Lung (tissue), 12 donors: Measurements from ENCODE around the gene ATG4D. TPM values are rescaled to one million over a fixed set of nuclear protein-coding genes. Genes with fewer than 3 reads are reported as not detected.
"Not testable (repeated sequence)": the region's sequence is repeated elsewhere in the genome, so short reads cannot be mapped to it uniquely, and the experiment has no call there.

ENCODE experiments used
- ATAC-seq: fragments of 200-7000 bp; cut with Tn5 transposase; one replicate; pipeline ENCODE4 v1.9.1; 2020; ENCODE audit warnings: moderate number of reproducible peaks; ENCODE audit not compliant: insufficient read depth, low FRiP score
- DNase-seq, 3 donors: peaks; one replicate each; pipeline ENCODE4 v3.0.0-alpha.2; 2013 to 2017
- H3K27ac ChIP-seq, 2 donors: one replicate each; pipeline ENCODE4 v1.5.1; 2013; ENCODE audit warnings: mild to moderate bottlenecking in 2 of 2, moderate library complexity in 2 of 2, control low read depth in 1 of 2, inconsistent platforms in 1 of 2, low read depth in 1 of 2, low read length in 1 of 2
- H3K27me3 ChIP-seq, 3 donors: one replicate each; pipeline ENCODE4 v1.5.1; 2013; ENCODE audit warnings: low read length in 2 of 3; ENCODE audit not compliant: control insufficient read depth in 3 of 3, insufficient read depth in 3 of 3
- H3K36me3 ChIP-seq, 4 donors: one replicate each; pipeline ENCODE4 v1.5.1; 2013; ENCODE audit warnings: low read length in 4 of 4, mild to moderate bottlenecking in 1 of 4, moderate library complexity in 1 of 4; ENCODE audit not compliant: control insufficient read depth in 4 of 4, insufficient read depth in 4 of 4
- H3K4me1 ChIP-seq, 5 donors: one replicate each; pipeline ENCODE4 v1.5.1; 2013; ENCODE audit warnings: low read length in 5 of 5, mild to moderate bottlenecking in 2 of 5, moderate library complexity in 1 of 5; ENCODE audit not compliant: control insufficient read depth in 5 of 5, insufficient read depth in 5 of 5
- H3K4me3 ChIP-seq: one replicate; pipeline ENCODE4 v1.5.1; 2013; ENCODE audit warnings: mild to moderate bottlenecking, control low read depth, moderate library complexity
- H3K9ac ChIP-seq, 2 donors: one replicate each; pipeline ENCODE4 v1.5.1; 2013; ENCODE audit warnings: low read length in 2 of 2, control low read depth in 1 of 2; ENCODE audit not compliant: insufficient read depth in 1 of 2
- H3K9me3 ChIP-seq, 4 donors: one replicate each; pipeline ENCODE4 v1.5.1; 2013; ENCODE audit warnings: low read length in 3 of 4, mild to moderate bottlenecking in 1 of 4, moderate library complexity in 1 of 4; ENCODE audit not compliant: control insufficient read depth in 4 of 4, insufficient read depth in 3 of 4
- WGBS, 2 donors: extraction: QIAGEN DNeasy Blood & Tissue Kit; methylation state at CpG; one replicate each; pipeline ENCODE4 v1.1.7; 2013; 5-methylcytosine and 5-hydroxymethylcytosine counted together
- polyA plus RNA-seq, 2 donors: library from polyadenylated mRNA; stranded (reverse); fragments of 200-250 nt; gene quantifications; one replicate each; pipeline ENCODE4 v1.2.1, GENCODE V29; 2013
- total RNA-seq, 2 donors: library from RNA; depleted of rRNA in 1 of 2; stranded (reverse); fragments of >200 nt in 1 of 2; gene quantifications; one replicate each; pipeline ENCODE4 v1.2.1, GENCODE V29; 2014 to 2021
- TF ChIP-seq, protein P1 (sequence below): IDR thresholded peaks from 2 replicates; pipeline ENCODE4 v1.5.1; 2012; ENCODE audit warnings: mild to moderate bottlenecking; ENCODE audit errors: control extremely low read depth, extremely low read depth
- donor health status: control.
- donor health status: control.
- donor health status: Bipolar disorder and iron deficiency.
- donor health status: healthy.
- donor health status: DM: yes; HTN: yes; CAD: no.

Gene ATG4D
- total and polyA plus RNA-seq, 4 donors = 13.4 to 34.0 (median 27.4) TPM

- Histone ChIP-seq H3K4me3 (no peak overlapping the region), H3K36me3 (peaks cover 0 to under 1% (median 0%) of the 10 kb centered on the region in 4 donors), H3K27ac (peak overlapping the region in 1 of 2 donors; percentile 90), H3K27me3 (no peaks in the 10 kb centered on the region), H3K9ac (peak overlapping the region in 1 of 2 donors; percentile 61), H3K4me1 (peaks cover 0 to 30% (median 14%) of the 10 kb centered on the region in 5 donors), H3K9me3 (no peaks in the 10 kb centered on the region)
- 16 to 26% methylated on average over 5 of the region's 5 CpGs for WGBS, 2 donors
- ATAC-seq (no peak), DNase-seq (no peak)
- TF ChIP-seq, protein P1, sequence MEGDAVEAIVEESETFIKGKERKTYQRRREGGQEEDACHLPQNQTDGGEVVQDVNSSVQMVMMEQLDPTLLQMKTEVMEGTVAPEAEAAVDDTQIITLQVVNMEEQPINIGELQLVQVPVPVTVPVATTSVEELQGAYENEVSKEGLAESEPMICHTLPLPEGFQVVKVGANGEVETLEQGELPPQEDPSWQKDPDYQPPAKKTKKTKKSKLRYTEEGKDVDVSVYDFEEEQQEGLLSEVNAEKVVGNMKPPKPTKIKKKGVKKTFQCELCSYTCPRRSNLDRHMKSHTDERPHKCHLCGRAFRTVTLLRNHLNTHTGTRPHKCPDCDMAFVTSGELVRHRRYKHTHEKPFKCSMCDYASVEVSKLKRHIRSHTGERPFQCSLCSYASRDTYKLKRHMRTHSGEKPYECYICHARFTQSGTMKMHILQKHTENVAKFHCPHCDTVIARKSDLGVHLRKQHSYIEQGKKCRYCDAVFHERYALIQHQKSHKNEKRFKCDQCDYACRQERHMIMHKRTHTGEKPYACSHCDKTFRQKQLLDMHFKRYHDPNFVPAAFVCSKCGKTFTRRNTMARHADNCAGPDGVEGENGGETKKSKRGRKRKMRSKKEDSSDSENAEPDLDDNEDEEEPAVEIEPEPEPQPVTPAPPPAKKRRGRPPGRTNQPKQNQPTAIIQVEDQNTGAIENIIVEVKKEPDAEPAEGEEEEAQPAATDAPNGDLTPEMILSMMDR = no peak
These were observed 24.0 kb downstream of the ATG4D start for GRCh38 chr19:10567656-10568055.

GRCh38 chr19:10568062-10568825, 24.5 kb downstream of the ATG4D start:
- peaks cover 0 to 30% (median 14%) of the 10 kb centered on the region in 5 donors for H3K4me1 ChIP-seq
- no peaks in the 10 kb centered on the region for H3K9me3 ChIP-seq
- TF ChIP-seq, protein P1 = no peak
- H3K27me3 ChIP-seq = no peaks in the 10 kb centered on the region
- DNase-seq (no peak), ATAC-seq (no peak)
- H3K9ac ChIP-seq = peak overlapping the region in 1 of 2 donors; percentile 61
- peak overlapping the region; percentile 84 to 90 for H3K27ac ChIP-seq
- WGBS, 2 donors = 1% methylated on average over 46 to 58 of the region's 58 CpGs
- no peaks in the 10 kb centered on the region for H3K36me3 ChIP-seq
- H3K4me3 ChIP-seq = peak overlapping the region; percentile 83

DNA sequence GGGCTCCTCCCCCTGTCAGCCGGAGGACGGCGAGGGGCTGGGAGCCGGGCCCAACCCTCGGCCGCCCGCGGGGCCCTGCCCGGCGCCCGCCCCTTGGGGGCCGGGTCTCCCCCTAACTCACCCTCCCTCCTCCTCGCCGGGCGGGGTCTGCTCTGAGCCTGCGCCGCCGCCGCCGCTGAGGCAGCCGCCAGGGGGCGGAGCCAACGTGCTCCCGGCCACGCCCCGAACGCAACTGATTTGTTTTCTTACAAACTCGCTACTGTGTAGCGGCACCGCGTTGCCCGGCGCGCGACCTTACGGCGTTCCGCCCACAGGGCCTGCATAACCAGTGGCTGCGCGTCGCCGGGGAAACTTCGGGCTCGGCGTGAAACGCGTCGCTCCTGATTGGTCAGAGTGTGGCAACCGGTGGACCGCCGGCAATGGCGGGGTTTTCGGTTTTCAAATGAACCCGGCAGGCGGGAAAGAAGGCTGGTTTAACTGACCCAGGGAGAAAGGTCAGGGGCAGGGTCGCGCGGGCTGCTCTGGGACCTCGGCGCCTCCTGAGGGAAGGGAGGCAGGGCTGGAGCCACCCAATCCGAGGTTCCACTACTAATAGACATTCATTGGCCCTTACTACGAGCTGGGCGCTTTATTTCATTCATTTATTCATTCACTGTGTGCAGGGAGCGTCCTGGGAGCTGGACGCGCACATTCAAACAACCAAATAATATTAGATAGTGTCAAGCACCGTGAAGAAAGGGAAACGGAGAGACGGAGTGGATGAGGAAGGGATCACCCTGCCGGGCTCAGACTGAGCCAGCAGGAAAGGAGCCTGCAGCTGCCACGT, 25.3 kb downstream of the ATG4D start, which contains the start of gene CDKN2D:
Gene CDKN2D, minus strand, starts transcription at position 154 of the 826 bp plus-strand sequence. CDS start 326 bp downstream, outside the sequence.
- ATAC-seq = peak; percentile 89
- DNase-seq = peak; percentile 99 to 100 (median 100)
- H3K9me3 ChIP-seq = no peaks in the 10 kb centered on the region
- H3K27ac ChIP-seq = peak within 1 kb of the TSS; percentile 84 to 90
- H3K27me3 ChIP-seq = no peaks in the 10 kb centered on the region
- H3K36me3 ChIP-seq = no peaks in the 10 kb centered on the region
- 0 to 1% methylated on average over 63 to 71 of the region's 71 CpGs for WGBS, 2 donors
- peak within 1 kb of the TSS; percentile 83 for H3K4me3 ChIP-seq
- TF ChIP-seq, protein P1 = peak; percentile 53
- H3K9ac ChIP-seq = peak within 1 kb of the TSS in 1 of 2 donors; percentile 61
- peaks cover 0 to 30% (median 14%) of the 10 kb centered on the region in 5 donors for H3K4me1 ChIP-seq

- H3K4me3 ChIP-seq, H3K4me1 ChIP-seq, DNase-seq, H3K9me3 ChIP-seq, ATAC-seq, H3K9ac ChIP-seq, H3K36me3 ChIP-seq, H3K27ac ChIP-seq, H3K27me3 ChIP-seq: not testable (repeated sequence)
- WGBS, 2 donors = 92 to 93% methylated on average over 6 of the region's 6 CpGs
These were observed 30.1 kb downstream of the ATG4D start for GRCh38 chr19:10573793-10574192.
